ENCODE results near the gene GCK. TPM values are rescaled to one million over a fixed set of nuclear protein-coding genes. Genes with fewer than 3 reads are reported as not detected.
A peak's percentile ranks its signal among the peaks of the same experiment; 100 is the strongest.

Gene GCK
- total RNA-seq, 2 experiments from 2014 or later: 2.1 to 3.3 TPM

DNA sequence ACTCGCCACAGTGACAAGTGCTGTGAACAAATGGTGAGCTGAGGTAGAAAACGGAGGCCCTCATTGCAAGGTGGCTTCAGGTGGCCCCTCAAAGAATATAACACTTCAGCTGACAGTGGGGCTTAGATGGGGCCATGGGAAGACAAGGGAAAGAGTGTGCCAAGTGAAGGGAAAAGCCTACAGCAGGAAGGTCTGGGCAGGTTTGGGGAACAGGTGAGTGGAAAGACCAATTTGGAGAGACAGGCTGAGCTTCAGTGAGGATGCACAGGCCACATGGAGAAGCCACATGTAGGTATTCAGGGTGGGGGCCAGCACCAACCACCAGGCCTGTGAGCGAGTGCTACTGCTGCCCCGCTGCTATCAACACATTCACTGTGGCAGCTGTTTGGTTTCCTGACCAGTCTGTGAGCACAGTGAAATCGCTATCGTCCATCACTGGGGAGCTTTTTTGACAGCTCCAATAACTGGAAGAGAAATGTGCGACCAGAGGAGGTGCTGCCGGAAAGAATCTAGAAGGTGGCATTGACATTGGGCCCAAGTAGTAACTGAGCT lies 69.3 kb downstream of the GCK start:
- intact Hi-C loops (cut with micrococcal nuclease): loop anchor here (10.0 kb wide), 1 partner anchor 345 kb away; no protein-coding TSS in a partner anchor
- no peaks in the 10 kb centered on the region for H3K27me3 Mint-ChIP-seq (ENCODE audit: low read depth)
- peak overlapping the region; percentile 26 for H3K27ac Mint-ChIP-seq
- CTCF ChIA-PET: interaction anchor here (0.6 to 0.7 kb wide), 2 partner anchors 9 to 10 kb away, joined by 3 to 4 read pairs; no protein-coding TSS in a partner anchor
- no peak overlapping the region for H3K4me3 Mint-ChIP-seq
- H3K4me1 Mint-ChIP-seq (ENCODE audit: low read depth): peaks cover 46% of the 10 kb centered on the region
- H3K36me3 Mint-ChIP-seq (ENCODE audit: low read depth): peaks cover 32% of the 10 kb centered on the region
- DNase-seq: no peak
- H3K9me3 Mint-ChIP-seq: no peaks in the 10 kb centered on the region

DNA sequence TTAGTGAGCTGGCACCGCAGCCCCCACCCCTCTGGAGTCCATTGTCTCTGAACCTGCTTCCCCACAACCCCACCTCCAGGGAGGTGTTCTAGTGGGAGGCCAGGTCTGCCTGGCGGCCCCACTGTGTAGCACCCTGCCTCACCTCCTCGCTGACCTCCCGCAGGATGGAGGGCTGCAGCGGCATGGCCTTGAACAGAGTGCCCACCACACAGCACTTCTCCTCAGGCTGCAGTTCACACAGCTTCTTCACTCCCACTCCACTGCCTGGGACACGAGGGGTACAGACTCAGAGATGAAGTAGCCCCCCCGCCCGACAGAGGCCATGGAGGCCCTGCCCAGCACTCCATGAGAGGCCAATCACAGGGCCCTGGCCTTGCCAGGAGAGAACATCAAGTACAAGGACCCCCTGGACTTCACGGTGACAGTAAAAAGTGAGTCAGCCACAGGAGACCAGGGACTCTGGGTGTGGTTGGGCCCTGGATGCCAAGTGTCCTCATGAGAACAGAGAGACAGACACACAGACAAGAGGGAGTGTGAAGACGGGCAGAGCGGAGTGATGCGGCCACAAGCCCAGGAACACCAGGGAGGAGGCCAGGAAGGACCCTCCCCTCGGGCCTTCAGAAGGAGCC lies 71.3 kb downstream of the GCK start:
- no peaks in the 10 kb centered on the region for H3K27me3 Mint-ChIP-seq (ENCODE audit: low read depth)
- peaks cover 45% of the 10 kb centered on the region for H3K36me3 Mint-ChIP-seq (ENCODE audit: low read depth)

DNA sequence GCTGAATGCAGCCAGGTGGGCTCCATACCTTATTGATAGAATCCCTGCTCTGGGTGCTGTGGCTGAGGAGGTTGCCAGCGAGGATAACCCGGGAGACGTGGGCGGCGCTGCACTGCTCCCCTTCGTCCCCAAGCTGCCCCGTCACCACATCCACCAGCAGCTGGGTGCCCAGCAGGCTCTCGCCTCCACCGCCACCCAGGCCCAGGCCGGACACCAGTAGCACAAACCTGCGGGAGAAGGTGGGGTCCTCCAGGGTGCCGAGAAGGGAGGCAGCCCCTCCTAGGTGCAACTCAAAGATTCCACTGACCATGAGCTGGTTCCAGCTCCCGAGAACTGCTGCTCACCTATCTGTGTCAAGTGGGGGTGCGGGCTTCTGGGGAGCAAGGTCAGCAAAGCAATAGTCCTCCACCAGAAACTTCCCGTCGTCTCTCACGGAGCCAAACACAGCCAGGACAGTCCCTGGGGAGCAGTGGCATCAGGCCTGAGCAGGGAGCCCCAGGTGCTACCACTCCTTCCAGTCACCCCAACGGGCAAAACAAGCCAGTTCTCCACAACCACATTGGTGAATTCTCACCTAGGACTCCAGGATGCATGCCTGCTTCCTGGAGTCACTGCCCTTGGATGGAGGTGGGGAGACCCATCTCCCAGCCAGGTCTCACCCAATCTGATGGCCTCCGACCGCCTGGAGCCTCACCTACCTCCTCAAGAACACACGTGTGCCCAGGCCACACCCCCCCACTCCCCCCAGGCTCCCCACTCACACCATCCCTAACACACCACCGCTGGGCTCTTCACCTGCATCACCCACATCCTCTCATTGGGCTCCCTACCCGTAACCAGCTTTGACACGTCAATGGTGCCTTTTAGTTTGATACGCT lies 72.2 kb downstream of the GCK start:
- CTCF ChIA-PET: no interaction called here
- intact Hi-C loops (cut with micrococcal nuclease): no loop called here
- no peak overlapping the region for H3K27ac Mint-ChIP-seq
- peaks cover 35% of the 10 kb centered on the region for H3K4me1 Mint-ChIP-seq (ENCODE audit: low read depth)
- no peak for DNase-seq
- no peaks in the 10 kb centered on the region for H3K27me3 Mint-ChIP-seq (ENCODE audit: low read depth)
- peaks cover 46% of the 10 kb centered on the region for H3K36me3 Mint-ChIP-seq (ENCODE audit: low read depth)
- H3K9me3 Mint-ChIP-seq: no peaks in the 10 kb centered on the region
- H3K4me3 Mint-ChIP-seq: no peak overlapping the region

More for the DNA sequence above, 71.3 kb downstream of the GCK start:
- intact Hi-C loops (cut with micrococcal nuclease): no loop called here
- no peak for DNase-seq
- H3K9me3 Mint-ChIP-seq: no peaks in the 10 kb centered on the region
- H3K27ac Mint-ChIP-seq: no peak overlapping the region
- CTCF ChIA-PET: no interaction called here
- H3K4me3 Mint-ChIP-seq: no peak overlapping the region
- peaks cover 43% of the 10 kb centered on the region for H3K4me1 Mint-ChIP-seq (ENCODE audit: low read depth)

DNA sequence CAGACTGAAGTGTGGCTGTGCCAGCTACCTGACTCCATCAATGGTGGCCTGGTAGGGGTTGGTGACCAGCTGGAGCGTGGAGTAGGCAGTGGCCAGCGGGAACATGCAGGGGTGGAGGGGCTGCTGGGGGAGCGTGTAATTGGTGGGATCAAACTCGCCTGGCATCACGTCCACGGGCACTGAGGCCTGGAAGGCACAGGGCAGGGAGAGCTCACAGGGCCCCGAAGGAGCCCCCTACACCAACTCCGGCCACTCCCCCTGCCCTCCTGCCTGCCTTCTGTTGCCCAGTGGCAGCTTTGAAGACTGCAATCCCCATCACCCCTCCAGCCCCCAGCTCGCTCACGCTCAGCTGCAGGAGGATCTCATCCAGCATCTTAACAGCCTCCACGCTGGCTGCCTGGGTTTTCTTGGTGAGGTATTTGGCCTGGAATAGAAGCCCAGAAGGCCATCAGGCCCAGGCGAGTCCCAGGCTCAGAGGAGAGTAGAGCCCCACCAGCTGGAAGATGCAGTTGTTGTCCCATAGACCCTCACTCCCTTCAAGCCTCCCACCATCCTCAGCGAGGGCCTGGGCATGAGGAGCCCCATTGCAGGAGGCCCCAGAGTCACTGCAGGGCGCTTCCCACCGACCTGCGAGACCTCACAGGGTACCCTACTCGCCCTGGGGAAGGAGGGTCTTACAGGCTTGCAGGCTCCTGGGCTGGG lies 73.0 kb downstream of the GCK start:
- H3K36me3 Mint-ChIP-seq (ENCODE audit: low read depth): peaks cover 45% of the 10 kb centered on the region
- no peak overlapping the region for H3K27ac Mint-ChIP-seq
- H3K4me1 Mint-ChIP-seq (ENCODE audit: low read depth): peaks cover 27% of the 10 kb centered on the region

DNA sequence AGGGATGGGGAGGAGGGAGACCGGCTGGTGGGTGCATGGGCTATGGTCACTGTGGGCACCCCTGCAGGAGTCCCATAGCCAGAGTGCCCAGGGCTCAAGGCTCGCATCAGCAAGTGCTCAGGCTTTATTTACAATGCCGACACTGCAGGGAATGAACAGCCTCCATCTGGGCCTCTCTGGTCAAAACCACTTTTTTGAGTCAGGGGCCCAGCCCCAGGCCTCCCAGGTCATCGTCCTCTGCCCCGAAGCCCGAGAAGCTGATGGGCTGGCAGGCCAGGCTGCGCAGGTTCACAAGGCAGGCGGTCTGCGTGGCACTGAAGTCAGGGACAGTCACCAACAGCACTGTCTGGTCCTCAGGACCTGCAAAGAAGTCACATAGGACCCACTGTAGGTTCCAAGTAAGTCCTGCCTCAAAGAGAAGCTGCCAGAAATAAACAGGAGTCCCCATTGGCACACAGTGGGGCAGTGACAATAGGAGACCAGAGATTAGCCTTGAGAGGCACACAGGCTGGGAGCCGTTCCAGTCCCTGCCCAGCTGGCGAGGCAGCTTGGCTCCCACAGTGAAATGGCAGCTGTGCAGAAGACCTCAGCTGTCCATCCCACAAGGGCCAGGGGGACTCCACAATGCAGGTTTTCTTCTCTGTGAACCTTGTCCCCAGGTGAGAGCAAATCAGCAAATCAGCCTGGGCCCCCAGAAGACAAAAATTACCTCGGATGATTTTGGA lies 74.5 kb downstream of the GCK start:
- Mint-ChIP-seq H3K27ac (peak overlapping the region; percentile 46), H3K4me1 (ENCODE audit: low read depth) (peaks cover 12% of the 10 kb centered on the region), H3K4me3 (no peak overlapping the region), H3K27me3 (ENCODE audit: low read depth) (no peaks in the 10 kb centered on the region), H3K36me3 (ENCODE audit: low read depth) (peaks cover 30% of the 10 kb centered on the region), H3K9me3 (no peaks in the 10 kb centered on the region)
- CTCF ChIA-PET: no interaction called here
- DNase-seq: no peak
- intact Hi-C loops (cut with micrococcal nuclease): no loop called here

More for the DNA sequence above, 73.0 kb downstream of the GCK start:
- Mint-ChIP-seq H3K4me3 (no peak overlapping the region), H3K27me3 (ENCODE audit: low read depth) (no peaks in the 10 kb centered on the region), H3K9me3 (no peaks in the 10 kb centered on the region)
- DNase-seq: no peak
- CTCF ChIA-PET: no interaction called here
- intact Hi-C loops (cut with micrococcal nuclease): no loop called here

DNA sequence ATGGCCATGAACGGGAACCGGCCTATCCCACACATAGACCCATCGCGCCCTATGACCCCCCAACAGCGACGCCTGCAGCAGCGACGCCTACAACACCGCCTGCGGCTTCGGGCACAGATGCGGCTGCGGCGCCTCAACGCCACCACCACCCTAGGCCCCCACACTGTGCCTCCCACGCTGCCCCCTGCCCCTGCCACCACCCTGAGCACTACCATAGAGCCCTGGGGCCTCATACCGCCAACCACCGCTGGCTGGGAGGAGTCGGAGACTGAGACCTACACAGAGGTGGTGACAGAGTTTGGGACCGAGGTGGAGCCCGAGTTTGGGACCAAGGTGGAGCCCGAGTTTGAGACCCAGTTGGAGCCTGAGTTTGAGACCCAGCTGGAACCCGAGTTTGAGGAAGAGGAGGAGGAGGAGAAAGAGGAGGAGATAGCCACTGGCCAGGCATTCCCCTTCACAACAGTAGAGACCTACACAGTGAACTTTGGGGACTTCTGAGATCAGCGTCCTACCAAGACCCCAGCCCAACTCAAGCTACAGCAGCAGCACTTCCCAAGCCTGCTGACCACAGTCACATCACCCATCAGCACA lies 75.4 kb downstream of the GCK start:
- H3K4me3 Mint-ChIP-seq: no peak overlapping the region
- no peak for DNase-seq
- CTCF ChIA-PET: no interaction called here
- intact Hi-C loops (cut with micrococcal nuclease): no loop called here
- no peaks in the 10 kb centered on the region for H3K27me3 Mint-ChIP-seq (ENCODE audit: low read depth)
- H3K27ac Mint-ChIP-seq: no peak overlapping the region
- H3K4me1 Mint-ChIP-seq (ENCODE audit: low read depth): peaks cover 4% of the 10 kb centered on the region
- no peaks in the 10 kb centered on the region for H3K9me3 Mint-ChIP-seq
- H3K36me3 Mint-ChIP-seq (ENCODE audit: low read depth): peaks cover 25% of the 10 kb centered on the region

DNA sequence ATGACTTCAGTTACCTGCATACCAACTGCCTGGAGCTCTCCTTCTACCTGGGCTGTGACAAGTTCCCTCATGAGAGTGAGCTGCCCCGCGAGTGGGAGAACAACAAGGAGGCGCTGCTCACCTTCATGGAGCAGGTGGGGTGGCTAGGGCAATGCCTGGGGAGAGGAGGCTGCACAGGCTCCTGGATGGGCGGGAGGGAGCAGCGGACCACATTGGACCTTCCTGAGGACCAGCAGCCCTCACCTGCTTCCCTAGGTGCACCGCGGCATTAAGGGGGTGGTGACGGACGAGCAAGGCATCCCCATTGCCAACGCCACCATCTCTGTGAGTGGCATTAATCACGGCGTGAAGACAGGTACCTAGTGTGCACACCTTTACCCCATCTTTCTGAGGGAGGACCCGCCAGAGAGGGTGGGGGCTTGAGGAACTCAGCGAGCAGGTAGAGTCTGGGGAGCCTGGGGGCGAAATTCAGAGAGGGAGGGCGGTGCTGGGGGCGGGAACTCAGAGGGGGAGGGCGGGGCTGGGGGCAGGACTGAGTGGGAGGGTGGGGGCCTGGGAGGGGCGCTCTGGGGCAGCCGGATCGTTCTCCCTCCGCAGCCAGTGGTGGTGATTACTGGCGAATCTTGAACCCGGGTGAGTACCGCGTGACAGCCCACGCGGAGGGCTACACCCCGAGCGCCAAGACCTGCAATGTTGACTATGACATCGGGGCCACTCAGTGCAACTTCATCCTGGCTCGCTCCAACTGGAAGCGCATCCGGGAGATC lies 76.1 kb downstream of the GCK start:
- H3K36me3 Mint-ChIP-seq (ENCODE audit: low read depth): peaks cover 22% of the 10 kb centered on the region
- CTCF ChIA-PET: interaction anchor here (0.6 kb wide), 1 partner anchor 422 kb away, joined by 3 read pairs; no protein-coding TSS in a partner anchor
- H3K27ac Mint-ChIP-seq: no peak overlapping the region
- DNase-seq: no peak
- no peaks in the 10 kb centered on the region for H3K9me3 Mint-ChIP-seq
- intact Hi-C loops (cut with micrococcal nuclease): no loop called here
- H3K27me3 Mint-ChIP-seq (ENCODE audit: low read depth): no peaks in the 10 kb centered on the region
- no peak overlapping the region for H3K4me3 Mint-ChIP-seq
- H3K4me1 Mint-ChIP-seq (ENCODE audit: low read depth): peaks cover 3% of the 10 kb centered on the region

DNA sequence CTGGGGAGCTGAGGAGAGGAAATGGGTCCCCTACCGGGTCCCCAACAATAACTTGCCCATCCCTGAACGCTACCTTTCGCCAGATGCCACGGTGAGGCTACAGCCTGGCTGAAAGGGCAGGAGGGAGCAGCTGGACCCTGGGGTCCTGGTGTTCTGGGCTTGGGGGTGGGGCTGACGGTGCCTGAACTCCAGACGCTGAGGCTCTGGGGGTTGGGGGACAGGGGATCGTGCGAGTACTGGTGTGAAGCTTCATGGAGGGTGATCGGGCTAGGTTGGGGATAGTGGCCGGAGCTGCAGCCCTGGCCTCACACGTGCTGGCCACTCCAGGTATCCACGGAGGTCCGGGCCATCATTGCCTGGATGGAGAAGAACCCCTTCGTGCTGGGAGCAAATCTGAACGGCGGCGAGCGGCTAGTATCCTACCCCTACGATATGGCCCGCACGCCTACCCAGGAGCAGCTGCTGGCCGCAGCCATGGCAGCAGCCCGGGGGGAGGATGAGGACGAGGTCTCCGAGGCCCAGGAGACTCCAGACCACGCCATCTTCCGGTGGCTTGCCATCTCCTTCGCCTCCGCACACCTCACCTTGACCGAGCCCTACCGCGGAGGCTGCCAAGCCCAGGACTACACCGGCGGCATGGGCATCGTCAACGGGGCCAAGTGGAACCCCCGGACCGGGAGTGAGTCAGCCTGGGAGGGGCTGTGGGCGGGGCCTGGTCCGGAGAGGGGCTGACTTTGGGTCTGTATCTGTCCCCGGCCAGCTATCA lies 76.8 kb downstream of the GCK start:
- H3K4me1 Mint-ChIP-seq (ENCODE audit: low read depth): no peaks in the 10 kb centered on the region
- CTCF ChIA-PET: interaction anchor here (0.6 kb wide), 1 partner anchor 422 kb away, joined by 3 read pairs; no protein-coding TSS in a partner anchor
- no peaks in the 10 kb centered on the region for H3K27me3 Mint-ChIP-seq (ENCODE audit: low read depth)
- no peak overlapping the region for H3K4me3 Mint-ChIP-seq
- peaks cover 18% of the 10 kb centered on the region for H3K36me3 Mint-ChIP-seq (ENCODE audit: low read depth)
- H3K9me3 Mint-ChIP-seq: no peaks in the 10 kb centered on the region
- no peak for DNase-seq
- H3K27ac Mint-ChIP-seq: no peak overlapping the region
- intact Hi-C loops (cut with micrococcal nuclease): no loop called here

DNA sequence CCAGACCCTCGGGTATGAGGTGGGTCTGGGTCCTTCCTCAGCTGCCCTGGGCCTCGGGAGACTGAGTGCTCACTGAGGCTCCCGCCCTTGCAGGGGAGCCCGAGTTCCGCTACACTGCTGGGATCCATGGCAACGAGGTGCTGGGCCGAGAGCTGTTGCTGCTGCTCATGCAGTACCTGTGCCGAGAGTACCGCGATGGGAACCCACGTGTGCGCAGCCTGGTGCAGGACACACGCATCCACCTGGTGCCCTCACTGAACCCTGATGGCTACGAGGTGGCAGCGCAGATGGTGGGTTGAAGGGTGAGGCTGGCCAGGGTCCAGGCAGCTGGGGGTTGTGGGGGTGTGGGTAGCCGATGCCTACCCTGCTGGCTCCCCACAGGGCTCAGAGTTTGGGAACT lies 77.5 kb downstream of the GCK start:
- no peak for DNase-seq
- H3K27ac Mint-ChIP-seq: no peak overlapping the region
- intact Hi-C loops (cut with micrococcal nuclease): no loop called here
- no peaks in the 10 kb centered on the region for H3K4me1 Mint-ChIP-seq (ENCODE audit: low read depth)
- no peak overlapping the region for H3K4me3 Mint-ChIP-seq
- no peaks in the 10 kb centered on the region for H3K27me3 Mint-ChIP-seq (ENCODE audit: low read depth)
- H3K36me3 Mint-ChIP-seq (ENCODE audit: low read depth): peaks cover 18% of the 10 kb centered on the region
- H3K9me3 Mint-ChIP-seq: no peaks in the 10 kb centered on the region
- CTCF ChIA-PET: no interaction called here

DNA sequence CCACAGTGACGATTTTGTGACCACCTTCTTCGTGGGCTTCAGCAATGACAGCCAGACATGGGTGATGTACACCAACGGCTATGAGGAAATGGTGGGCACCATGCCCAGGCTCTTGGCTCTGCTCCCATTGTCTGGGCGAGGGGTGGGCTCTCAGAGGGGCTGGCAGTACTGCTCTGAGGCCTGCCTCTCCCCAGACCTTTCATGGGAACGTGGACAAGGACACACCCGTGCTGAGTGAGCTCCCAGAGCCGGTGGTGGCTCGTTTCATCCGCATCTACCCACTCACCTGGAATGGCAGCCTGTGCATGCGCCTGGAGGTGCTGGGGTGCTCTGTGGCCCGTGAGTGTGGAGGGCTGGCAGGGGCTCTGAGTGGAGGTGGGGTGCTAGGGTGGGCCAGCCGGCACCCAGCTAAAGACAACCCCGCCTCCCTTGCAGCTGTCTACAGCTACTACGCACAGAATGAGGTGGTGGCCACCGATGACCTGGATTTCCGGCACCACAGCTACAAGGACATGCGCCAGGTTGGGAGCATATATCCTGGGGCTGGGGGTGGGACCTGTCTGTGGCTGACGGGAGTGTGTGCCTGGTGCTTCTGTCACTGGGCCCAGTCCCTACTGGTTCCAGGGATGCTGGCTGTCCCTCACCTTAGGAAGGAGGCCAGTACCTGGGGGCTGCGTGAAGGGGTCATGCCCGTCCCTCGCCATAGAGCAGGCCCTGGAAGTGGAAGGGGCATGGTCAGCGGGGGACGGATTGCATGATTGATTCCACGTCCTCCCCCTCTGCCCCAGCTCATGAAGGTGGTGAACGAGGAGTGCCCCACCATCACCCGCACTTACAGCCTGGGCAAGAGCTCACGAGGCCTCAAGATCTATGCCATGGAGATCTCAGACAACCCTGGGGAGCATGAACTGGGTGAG lies 78.3 kb downstream of the GCK start:
- Mint-ChIP-seq H3K9me3 (no peaks in the 10 kb centered on the region), H3K4me1 (ENCODE audit: low read depth) (peaks cover 5% of the 10 kb centered on the region), H3K27me3 (ENCODE audit: low read depth) (no peaks in the 10 kb centered on the region), H3K27ac (no peak overlapping the region), H3K36me3 (ENCODE audit: low read depth) (peaks cover 18% of the 10 kb centered on the region), H3K4me3 (no peak overlapping the region)
- CTCF ChIA-PET: no interaction called here
- DNase-seq: no peak
- intact Hi-C loops (cut with micrococcal nuclease): no loop called here

Measured in activated naive CD4-positive, alpha-beta T cell treated with anti-CD3 and anti-CD28 coated beads for 36 hours (primary cell).